ENCODE data around the gene BAHCC1. TPM values are rescaled to one million over a fixed set of nuclear protein-coding genes. Genes with fewer than 3 reads are reported as not detected.
"Not testable (repeated sequence)": the region's sequence is repeated elsewhere in the genome, so short reads cannot be mapped to it uniquely, and the experiment has no call there.

BAHCC1 gene
- total RNA-seq, 2 donors from 2014 or later, result 41.2 to 69.6 TPM

- peak overlapping the region; percentile 66 for H3K4me3 ChIP-seq
- peak overlapping the region; percentile 99 to 100 for H3K27ac ChIP-seq
- H3K36me3 ChIP-seq, result no peaks in the 10 kb centered on the region
- H3K27me3 ChIP-seq (replicated peaks; ENCODE audit: insufficient read depth), result no peaks in the 10 kb centered on the region
- no peaks in the 10 kb centered on the region for H3K9me3 ChIP-seq
- H3K4me1 ChIP-seq (ENCODE audit: control insufficient read depth in 1 of 2, low read depth in 2 of 2), result peaks cover 62 to 77% of the 10 kb centered on the region in 2 donors
- no peak for ATAC-seq (ENCODE audit: insufficient number of reproducible peaks, low FRiP score, low read depth)
- DNase-seq (ENCODE audit: low spot score), result no peak
- TF ChIP-seq CTCF (IDR thresholded peaks at IDR 0.05), result no peak
Observed at GRCh38 chr17:81423698-81424071, 28.4 kb downstream of the BAHCC1 start.

GRCh38 chr17:81424151-81425017 lies 29.1 kb downstream of the BAHCC1 start:
- no peaks in the 10 kb centered on the region for H3K36me3 ChIP-seq
- TF ChIP-seq CTCF (IDR thresholded peaks at IDR 0.05), result no peak
- no peaks in the 10 kb centered on the region for H3K9me3 ChIP-seq
- H3K4me1 ChIP-seq (ENCODE audit: control insufficient read depth in 1 of 2, low read depth in 2 of 2), result peaks cover 65 to 79% of the 10 kb centered on the region in 2 donors
- ATAC-seq (ENCODE audit: insufficient number of reproducible peaks, low FRiP score, low read depth) (no peak), DNase-seq (ENCODE audit: low spot score) (no peak)
- H3K27ac ChIP-seq, result peak overlapping the region; percentile 99 to 100
- H3K27me3 ChIP-seq (replicated peaks; ENCODE audit: insufficient read depth), result no peaks in the 10 kb centered on the region
- no peak overlapping the region for H3K4me3 ChIP-seq

- not testable (repeated sequence) for ATAC-seq (ENCODE audit: insufficient number of reproducible peaks, low FRiP score, low read depth); H3K4me3 ChIP-seq; DNase-seq (ENCODE audit: low spot score); H3K9me3 ChIP-seq; H3K27me3 ChIP-seq (replicated peaks; ENCODE audit: insufficient read depth); H3K36me3 ChIP-seq; H3K27ac ChIP-seq
- H3K4me1 ChIP-seq (ENCODE audit: control insufficient read depth in 1 of 2, low read depth in 2 of 2), result peaks cover 69 to 82% of the 10 kb centered on the region in 2 donors
Observed at GRCh38 chr17:81425041-81425440, 29.8 kb downstream of the BAHCC1 start.

- not testable (repeated sequence) for DNase-seq (ENCODE audit: low spot score); H3K4me3 ChIP-seq; ATAC-seq (ENCODE audit: insufficient number of reproducible peaks, low FRiP score, low read depth); H3K36me3 ChIP-seq; H3K27me3 ChIP-seq (replicated peaks; ENCODE audit: insufficient read depth); H3K27ac ChIP-seq; H3K9me3 ChIP-seq
- peaks cover 63 to 77% of the 10 kb centered on the region in 2 donors for H3K4me1 ChIP-seq (ENCODE audit: control insufficient read depth in 1 of 2, low read depth in 2 of 2)
Observed at GRCh38 chr17:81425716-81426392, 30.6 kb downstream of the BAHCC1 start.

GRCh38 chr17:81426393-81427172 lies 31.3 kb downstream of the BAHCC1 start:
- no peak for ATAC-seq (ENCODE audit: insufficient number of reproducible peaks, low FRiP score, low read depth)
- Histone ChIP-seq H3K36me3 (no peaks in the 10 kb centered on the region), H3K4me3 (no peak overlapping the region), H3K4me1 (ENCODE audit: control insufficient read depth in 1 of 2, low read depth in 2 of 2) (peaks cover 56 to 70% of the 10 kb centered on the region in 2 donors), H3K9me3 (no peaks in the 10 kb centered on the region), H3K27me3 (replicated peaks; ENCODE audit: insufficient read depth) (no peaks in the 10 kb centered on the region), H3K27ac (peak overlapping the region; percentile 52 to 73)
- no peak for TF ChIP-seq CTCF (IDR thresholded peaks at IDR 0.05)
- DNase-seq (ENCODE audit: low spot score), result no peak
